H1 (cell line): ENCODE data around the gene ADAMTS13. TPM values are rescaled to one million over a fixed set of nuclear protein-coding genes. Genes with fewer than 3 reads are reported as not detected.
A peak's percentile ranks its signal among the peaks of the same experiment; 100 is the strongest.

Experiments used
- CTCF ChIA-PET: fragments of 300-600 bp; sonication (Branson Sonifier 250); formaldehyde crosslinking; loops from one replicate; lab custom pipeline; 2021; ENCODE audit not compliant: partially characterized antibody; lab: Charles Lee
- POLR2A ChIA-PET: fragments of 300-600 bp; sonication (Branson Sonifier 250); formaldehyde crosslinking; loops from one replicate; lab custom pipeline; 2021; ENCODE audit warnings: inconsistent platforms; ENCODE audit not compliant: partially characterized antibody; lab: Charles Lee
- DNase-seq, 2 experiments: peaks; one replicate each; pipeline versions ENCODE4 v3.0.0 to v3.0.0-alpha.2; 2010 to 2022; ENCODE audit warnings: low spot score in 2 of 2, low read depth in 1 of 2, mixed read lengths in 1 of 2
- FAIRE-seq: peaks from 2 replicates; lab custom pipeline; 2011; peaks lifted over from hg19 to GRCh38; lab: Jason Lieb, UNC
- H2AFZ ChIP-seq: 2 replicates; pipeline ENCODE4 v1.8.1; 2012; ENCODE audit warnings: low read length, inconsistent platforms
- H2AK5ac ChIP-seq: 2 replicates; pipeline ENCODE4 v1.6.1; 2013; ENCODE audit warnings: low read depth, low read length
- H2BK120ac ChIP-seq: replicated peaks from 2 replicates; pipeline ENCODE3; 2013; ENCODE audit warnings: low read depth, low read length, inconsistent platforms
- H2BK12ac ChIP-seq: 2 replicates; pipeline ENCODE4 v1.6.1; 2013; ENCODE audit warnings: low read depth, low read length
- H2BK15ac ChIP-seq: 2 replicates; pipeline ENCODE4 v1.6.1; 2013; ENCODE audit warnings: low read length
- H2BK20ac ChIP-seq: 2 replicates; pipeline ENCODE4 v1.6.1; 2013; ENCODE audit warnings: low read length
- H2BK5ac ChIP-seq: 2 replicates; pipeline ENCODE4 v1.6.1; 2013; ENCODE audit warnings: low read depth, low read length
- H3K14ac ChIP-seq: 2 replicates; pipeline ENCODE4 v1.6.1; 2013; ENCODE audit warnings: inconsistent platforms; ENCODE audit not compliant: insufficient read length
- H3K18ac ChIP-seq: 2 replicates; pipeline ENCODE4 v1.6.1; 2013; ENCODE audit warnings: low read length; ENCODE audit errors: extremely low read depth
- H3K23ac ChIP-seq: 2 replicates; pipeline ENCODE4 v1.6.1; 2013; ENCODE audit warnings: inconsistent platforms; ENCODE audit not compliant: insufficient read length
- H3K23me2 ChIP-seq: 2 replicates; pipeline ENCODE4 v1.6.1; 2013; ENCODE audit warnings: low read depth, low read length
- H3K27ac ChIP-seq: 2 replicates; pipeline ENCODE4 v1.6.1; 2011; ENCODE audit warnings: low read depth, low read length, inconsistent platforms
- H3K27me3 ChIP-seq, 4 experiments: replicated peaks in 1 of 4; 1 replicate in 1 of 4; 2 replicates in 3 of 4; pipeline versions ENCODE4 v1.6.1 to v1.8.1; 2011 to 2013; ENCODE audit warnings: low read length in 3 of 4, mild to moderate bottlenecking in 3 of 4, inconsistent platforms in 2 of 4, mixed read lengths in 2 of 4, moderate library complexity in 1 of 4; ENCODE audit not compliant: control insufficient read depth in 3 of 4, insufficient read depth in 3 of 4; ENCODE audit errors: extremely low read depth in 1 of 4
- H3K36me3 ChIP-seq, 4 experiments: 2 replicates each; pipeline versions ENCODE4 v1.6.1 to v1.8.1; 2011 to 2013; ENCODE audit warnings: mild to moderate bottlenecking in 4 of 4, low read length in 3 of 4, moderate library complexity in 2 of 4, control low read depth in 1 of 4, inconsistent platforms in 1 of 4; ENCODE audit not compliant: insufficient read depth in 4 of 4, control insufficient read depth in 2 of 4
- H3K4ac ChIP-seq: replicated peaks from 2 replicates; pipeline ENCODE3; 2013; ENCODE audit warnings: low read length, low read depth, mixed read lengths, inconsistent platforms; ENCODE audit not compliant: insufficient read length
- H3K4me1 ChIP-seq, 4 experiments: replicated peaks in 1 of 4; 1 replicate in 1 of 4; 2 replicates in 3 of 4; pipeline versions ENCODE4 v1.6.1 to v1.8.1; 2011 to 2013; ENCODE audit warnings: low read length in 3 of 4, inconsistent platforms in 2 of 4, mixed read lengths in 1 of 4; ENCODE audit not compliant: insufficient read depth in 4 of 4, control insufficient read depth in 3 of 4
- H3K4me2 ChIP-seq, 2 experiments: 2 replicates each; pipeline versions ENCODE4 v1.6.1 to v1.8.1; 2011 to 2013; ENCODE audit warnings: low read depth in 2 of 2, low read length in 2 of 2, control low read depth in 1 of 2, inconsistent platforms in 1 of 2, mild to moderate bottlenecking in 1 of 2; ENCODE audit not compliant: insufficient read depth in 1 of 2
- H3K4me3 ChIP-seq, 4 experiments: fragments of 200-600, 300-600 bp in 1 of 4; sonication (generic), shearing (Covaris generic), sonication (Bioruptor Twin) in 1 of 4; 2 replicates each; pipeline versions ENCODE4 v1.5.1 to v1.8.1; 2011 to 2016; ENCODE audit warnings: low read length in 4 of 4, low read depth in 3 of 4, control low read depth in 2 of 4, inconsistent platforms in 2 of 4, mild to moderate bottlenecking in 2 of 4, mixed read lengths in 1 of 4, moderate library complexity in 1 of 4; ENCODE audit not compliant: insufficient read depth in 2 of 4; ENCODE audit errors: extremely low read depth in 1 of 4
- H3K56ac ChIP-seq: replicated peaks from 2 replicates; pipeline ENCODE3; 2013; ENCODE audit warnings: low read depth, mild to moderate bottlenecking, mixed read lengths, low read length, inconsistent platforms; ENCODE audit not compliant: insufficient read length
- H3K79me1 ChIP-seq: 2 replicates; pipeline ENCODE4 v1.6.1; 2013; ENCODE audit warnings: low read depth, low read length, control low read depth
- H3K79me2 ChIP-seq, 2 experiments: 2 replicates each; pipeline versions ENCODE4 v1.6.1 to v1.8.1; 2012 to 2013; ENCODE audit warnings: low read length in 2 of 2, mild to moderate bottlenecking in 2 of 2, inconsistent platforms in 1 of 2; ENCODE audit not compliant: insufficient read depth in 2 of 2, control insufficient read depth in 1 of 2
- H3K9ac ChIP-seq, 4 experiments: replicated peaks in 1 of 4; 1 replicate in 1 of 4; 2 replicates in 3 of 4; pipeline versions ENCODE4 v1.6.1 to v1.8.1; 2011 to 2013; ENCODE audit warnings: low read depth in 3 of 4, low read length in 3 of 4, control low read depth in 2 of 4, mild to moderate bottlenecking in 2 of 4, moderate library complexity in 2 of 4, inconsistent platforms in 1 of 4; ENCODE audit errors: extremely low read depth in 1 of 4
- H3K9me3 ChIP-seq, 2 experiments: 2 replicates each; pipeline versions ENCODE4 v1.6.1 to v1.8.1; 2012 to 2013; ENCODE audit warnings: mild to moderate bottlenecking in 2 of 2, moderate library complexity in 2 of 2, control low read depth in 1 of 2, inconsistent platforms in 1 of 2, low read depth in 1 of 2, low read length in 1 of 2, mixed read lengths in 1 of 2; ENCODE audit not compliant: insufficient read depth in 2 of 2
- H4K20me1 ChIP-seq, 2 experiments: replicated peaks in 1 of 2; 2 replicates each; pipeline versions ENCODE3 to v1.8.1; 2011 to 2013; ENCODE audit warnings: inconsistent platforms in 2 of 2, low read length in 2 of 2, mild to moderate bottlenecking in 1 of 2; ENCODE audit not compliant: insufficient read depth in 2 of 2, control insufficient read depth in 1 of 2
- H4K5ac ChIP-seq: 2 replicates; pipeline ENCODE4 v1.6.1; 2013; ENCODE audit warnings: low read length, low read depth, mixed read lengths, inconsistent platforms; ENCODE audit not compliant: insufficient read length
- H4K8ac ChIP-seq: 2 replicates; pipeline ENCODE4 v1.8.0; 2013; ENCODE audit warnings: mild to moderate bottlenecking, moderate library complexity, low read length, inconsistent platforms; ENCODE audit not compliant: insufficient read depth; ENCODE audit errors: extremely low read depth
- H4K91ac ChIP-seq: replicated peaks from 2 replicates; pipeline ENCODE3; 2013; ENCODE audit warnings: low read length, mixed read lengths, inconsistent platforms; ENCODE audit not compliant: insufficient read length
- ASH2L ChIP-seq: fragments of 200-600, 300-600 bp; sonication (generic); IDR thresholded peaks from one replicate; pipeline ENCODE4 v1.7.1; 2017; ENCODE audit warnings: low read length
- CBX8 ChIP-seq: fragments of 300-800, 300-1000 bp; sonication (generic); IDR thresholded peaks from 2 replicates; pipeline ENCODE4 v1.7.1; 2016; ENCODE audit warnings: low read depth, low read length, borderline replicate concordance
- CHD1 ChIP-seq: IDR thresholded peaks from 2 replicates; pipeline ENCODE4 v1.6.1; 2012; ENCODE audit warnings: low read depth, low read length, improper control_type of control experiment
- EP300 ChIP-seq, 2 experiments: IDR thresholded peaks; 1 replicate in 1 of 2; 2 replicates in 1 of 2; pipeline ENCODE4 v1.6.1; 2011 to 2012; ENCODE audit warnings: low read depth in 2 of 2, low read length in 2 of 2, mild to moderate bottlenecking in 2 of 2, borderline replicate concordance in 1 of 2, inconsistent platforms in 1 of 2, moderate library complexity in 1 of 2
- GTF2F1 ChIP-seq: IDR thresholded peaks from 2 replicates; pipeline ENCODE4 v1.6.1; 2012; ENCODE audit warnings: low read depth, low read length, improper control_type of control experiment, borderline replicate concordance
- KDM1A ChIP-seq: fragments of 200-600, 300-600 bp; sonication (generic); IDR thresholded peaks from 2 replicates; pipeline ENCODE4 v1.7.1; 2016; ENCODE audit warnings: mild to moderate bottlenecking, low read length, borderline replicate concordance
- POU5F1 ChIP-seq: IDR thresholded peaks from 2 replicates; pipeline ENCODE4 v1.6.1; 2011; ENCODE audit warnings: low read depth, mild to moderate bottlenecking, low read length, moderate library complexity
- RAD21 ChIP-seq, 2 experiments: IDR thresholded peaks in 1 of 2; conservative IDR thresholded peaks in 1 of 2; 2 replicates each; pipeline ENCODE4 v1.6.1; 2011; ENCODE audit warnings: low read depth in 2 of 2, low read length in 2 of 2, improper control_type of control experiment in 1 of 2, inconsistent platforms in 1 of 2, mild to moderate bottlenecking in 1 of 2, moderate library complexity in 1 of 2
- SIRT6 ChIP-seq: IDR thresholded peaks from one replicate; pipeline ENCODE4 v1.7.1; 2012; ENCODE audit warnings: low read length, inconsistent platforms
- TAF1 ChIP-seq: IDR thresholded peaks from 2 replicates; pipeline ENCODE4 v1.6.1; 2011; ENCODE audit warnings: mild to moderate bottlenecking, low read depth, low read length
- TAF7 ChIP-seq: optimal IDR thresholded peaks from 2 replicates; pipeline ENCODE3; 2011; ENCODE audit warnings: low read depth, mild to moderate bottlenecking, inconsistent platforms, low read length, moderate library complexity, borderline replicate concordance
- WGBS, 2 experiments: shearing (Covaris generic) in 1 of 2; methylation state at CpG; one replicate each; pipeline versions ENCODE4 v1.1.6 to v1.1.7; 2013 to 2015; ENCODE audit warnings: low lambda C conversion rate in 2 of 2, mixed read lengths in 2 of 2, inconsistent platforms in 1 of 2, low coverage in 1 of 2, missing lambda C conversion rate in 1 of 2; ENCODE audit not compliant: insufficient replicate concordance in 2 of 2, insufficient coverage in 1 of 2, insufficient read length in 1 of 2; ENCODE audit errors: extremely low coverage in 1 of 2, missing lambda C conversion rate in 1 of 2; 5-methylcytosine and 5-hydroxymethylcytosine counted together
- polyA plus RNA-seq, 7 experiments: library from polyadenylated mRNA; depleted of rRNA in 3 of 7; stranded (reverse) in 5 of 7; unstranded in 2 of 7; fragments of >200 nt in 5 of 7; fragments of 200-250 nt in 2 of 7; gene quantifications; 1 replicate in 5 of 7; 2 replicates in 1 of 7; 4 replicates in 1 of 7; pipeline versions ENCODE4 v1.2.1 to v1.2.3, GENCODE V29; 2011 to 2013; ENCODE audit warnings: missing spikeins in 2 of 7, mixed read lengths in 2 of 7
- total RNA-seq: library from RNA; stranded (reverse); fragmentation: NEBNext Ultra II Directional; extraction: Animal tissue kit (Norgen Biotek cat#: 25700); gene quantifications from 2 replicates; pipeline ENCODE4 v1.2.1, GENCODE V29; 2021

Gene ADAMTS13
- total and polyA plus RNA-seq, 2 of the 8 experiments (the other 6 are each of a cell fraction or from before 2014, with no cell fraction given) = 4.4 to 5.8 TPM

- Histone ChIP-seq H2AFZ (no peak overlapping the region), H3K36me3 (peaks cover 17 to 48% (median 34%) of the 10 kb centered on the region in 4 experiments; a peak in 7 of 8 replicates), H2BK20ac (no peak overlapping the region), H3K4me1 (no peaks in the 10 kb centered on the region), H3K18ac (no peak overlapping the region), H4K20me1 (peaks cover 15 to 20% of the 10 kb centered on the region in 2 experiments), H2BK12ac (no peak overlapping the region), H3K4ac (no peak overlapping the region), H3K79me2 (no peaks in the 10 kb centered on the region), H3K9me3 (no peaks in the 10 kb centered on the region), H4K8ac (peak overlapping the region; percentile 4; the same call in 1 of the 2 replicates), H3K9ac (no peak overlapping the region), H3K23me2 (no peaks in the 10 kb centered on the region), H3K79me1 (0 out of 2 replicates have a peak, but pooled peaks cover 3% of the 10 kb centered on the region), H3K14ac (no peak overlapping the region), H3K23ac (no peak overlapping the region), H3K27ac (no peak overlapping the region), H3K4me2 (no peak overlapping the region), H2AK5ac (no peak overlapping the region), H3K56ac (no peak overlapping the region), H2BK5ac (0 out of 2 replicates have a peak overlapping the region, but pooled peaks have one; percentile 35), H2BK15ac (no peak overlapping the region), H4K5ac (no peak overlapping the region), H3K4me3 (no peak overlapping the region), H2BK120ac (no peak overlapping the region), H4K91ac (no peak overlapping the region), H3K27me3 (no peaks in the 10 kb centered on the region)
- peak; percentile 32 for FAIRE-seq
- DNase-seq = peak; percentile 49 to 89
- WGBS, 2 experiments = 75% methylated on average over 21 of the region's 24 CpGs; no CpG with 5 or more reads in 1 of the 2 experiments
- CTCF ChIA-PET = interaction anchor here (0.6 to 4.6 kb wide), 13 partner anchors 9 to 185 kb away, joined by 3 to 32 read pairs (median 4); partner anchors contain the start of genes SURF1 and SURF2
- POLR2A ChIA-PET = interaction anchor here (5.6 kb wide), 1 partner anchor 9 kb away, joined by 31 read pairs; no protein-coding TSS in a partner anchor
- TF ChIP-seq TAF7 (no peak), TAF1 (no peak), RAD21 (IDR thresholded peaks at IDR 0.05 in 1 of 2, conservative IDR thresholded peaks at IDR 0.05 in 1 of 2; ENCODE audit: low read depth in 2 of 2, low read length in 2 of 2) (peak; percentile 55 to 60), SIRT6 (no peak), CHD1 (no peak), POU5F1 (no peak), GTF2F1 (no peak), ASH2L (no peak), EP300 (IDR thresholded peaks at IDR 0.05; ENCODE audit: borderline replicate concordance in 1 of 2, low read depth in 2 of 2, low read length in 2 of 2) (no peak), CBX8 (no peak), KDM1A (no peak)
Measured at GRCh38 chr9:133406480-133407307, 15.5 kb upstream of the ADAMTS13 start.
